Aorta (tissue), 5 donors: Measurements from ENCODE around the gene L3MBTL1. TPM values are rescaled to one million over a fixed set of nuclear protein-coding genes. Genes with fewer than 3 reads are reported as not detected.

Source experiments
- ATAC-seq: fragments of 200-7000 bp; cut with Tn5 transposase; one replicate; pipeline ENCODE4 v1.9.1; 2022; ENCODE audit warnings: moderate library complexity; ENCODE audit not compliant: low FRiP score
- DNase-seq, 2 donors: peaks; one replicate each; pipeline ENCODE4 v3.0.0-alpha.2; 2020
- H3K27ac ChIP-seq, 2 donors: one replicate each; pipeline ENCODE4 v1.5.1; 2013; ENCODE audit warnings: low read length in 2 of 2, mild to moderate bottlenecking in 2 of 2, moderate library complexity in 2 of 2, control low read depth in 1 of 2, inconsistent platforms in 1 of 2, low read depth in 1 of 2
- H3K27me3 ChIP-seq, 2 donors: one replicate each; pipeline ENCODE4 v1.6.1; 2013; ENCODE audit warnings: control low read depth in 1 of 2, low read length in 1 of 2, mild to moderate bottlenecking in 1 of 2, moderate library complexity in 1 of 2; ENCODE audit not compliant: insufficient read depth in 2 of 2, control insufficient read depth in 1 of 2
- H3K36me3 ChIP-seq, 2 donors: one replicate each; pipeline ENCODE4 v1.6.1; 2013; ENCODE audit warnings: control low read depth in 1 of 2, low read length in 1 of 2, mild to moderate bottlenecking in 1 of 2; ENCODE audit not compliant: insufficient read depth in 2 of 2, control insufficient read depth in 1 of 2
- H3K4me1 ChIP-seq, 2 donors: one replicate each; pipeline ENCODE4 v1.6.1; 2013; ENCODE audit warnings: low read length in 2 of 2, control low read depth in 1 of 2, mild to moderate bottlenecking in 1 of 2, moderate library complexity in 1 of 2; ENCODE audit not compliant: insufficient read depth in 2 of 2, control insufficient read depth in 1 of 2
- H3K4me3 ChIP-seq, 2 donors: one replicate each; pipeline ENCODE4 v1.5.1; 2013; ENCODE audit warnings: low read length in 2 of 2, control low read depth in 1 of 2, mild to moderate bottlenecking in 1 of 2
- H3K9me3 ChIP-seq: one replicate; pipeline ENCODE4 v1.6.1; 2013; ENCODE audit warnings: mild to moderate bottlenecking, low read length; ENCODE audit not compliant: control insufficient read depth
- WGBS, 2 donors: extraction: QIAGEN DNeasy Blood & Tissue Kit; methylation state at CpG; one replicate each; pipeline ENCODE4 v1.1.7; 2013; 5-methylcytosine and 5-hydroxymethylcytosine counted together
- intact Hi-C, 2 donors: fragments of 100-400 bp; cut with DNase I; formaldehyde crosslinking; loops; one replicate each; pipeline versions ENCODE4 v1.14.2 to v1.15.0; 2022
- polyA plus RNA-seq, 2 donors: library from polyadenylated mRNA; stranded (reverse); fragments of 200-250 nt; gene quantifications; one replicate each; pipeline ENCODE4 v1.2.3, GENCODE V29; 2013
- total RNA-seq, 2 donors: library from RNA; stranded (reverse); fragmentation: NEBNext Ultra II Directional; extraction: Animal tissue kit (Norgen Biotek cat#: 25700); gene quantifications; one replicate each; pipeline ENCODE4 v1.2.1, GENCODE V29; 2021
- donor health status: healthy with polysubstance abuse.
- donor health status: Bipolar disorder and iron deficiency.
- donor health status: DM: no; HTN: no; CAD: no.
- donor health status: DM: no; HTN: no; CAD: no.
- donor health status: DM: yes; HTN: yes; CAD: no.

The L3MBTL1 gene
- total and polyA plus RNA-seq, 4 donors, result 2.9 to 24.3 (median 12.9) TPM

DNA sequence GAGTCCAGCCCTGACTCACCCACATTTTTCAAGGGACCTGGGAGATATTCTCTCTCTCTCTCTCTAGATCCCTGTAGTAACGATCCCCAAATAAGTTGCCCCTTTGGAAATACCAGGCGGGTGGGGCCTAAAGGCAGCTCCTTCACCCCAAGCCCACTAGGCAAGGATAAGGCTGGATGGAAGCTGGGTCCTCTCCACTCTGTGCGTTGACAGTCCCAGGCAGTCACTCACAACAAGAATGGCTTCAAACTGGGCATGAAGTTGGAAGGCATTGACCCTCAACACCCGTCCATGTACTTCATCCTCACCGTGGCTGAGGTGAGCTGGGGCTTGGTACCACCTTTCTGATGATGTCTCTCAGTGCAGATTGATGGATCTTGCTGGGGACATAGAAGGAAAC lies 21.6 kb downstream of the L3MBTL1 start:
- 92% methylated on average over 5 of the region's 5 CpGs for WGBS, 2 donors
- ATAC-seq, result no peak

GRCh38 chr20:43529457-43530153 lies 22.1 kb downstream of the L3MBTL1 start:
- Histone ChIP-seq H3K27me3 (no peaks in the 10 kb centered on the region), H3K9me3 (no peaks in the 10 kb centered on the region), H3K4me3 (no peak overlapping the region), H3K27ac (no peak overlapping the region), H3K4me1 (no peaks in the 10 kb centered on the region), H3K36me3 (no peaks in the 10 kb centered on the region)
- no peak for ATAC-seq
- DNase-seq, result no peak
- intact Hi-C loops, result no loop called here
- WGBS, 2 donors, result 91 to 97% methylated on average over 3 of the region's 3 CpGs

More for the DNA sequence above, 21.6 kb downstream of the L3MBTL1 start:
- intact Hi-C loops, result no loop called here
- DNase-seq, result no peak
- no peak overlapping the region for H3K27ac ChIP-seq
- no peaks in the 10 kb centered on the region for H3K4me1 ChIP-seq
- no peak overlapping the region for H3K4me3 ChIP-seq
- H3K27me3 ChIP-seq, result no peaks in the 10 kb centered on the region
- no peaks in the 10 kb centered on the region for H3K36me3 ChIP-seq
- no peaks in the 10 kb centered on the region for H3K9me3 ChIP-seq

GRCh38 chr20:43530321-43531090 lies 23.0 kb downstream of the L3MBTL1 start:
- Histone ChIP-seq H3K4me3 (no peak overlapping the region), H3K9me3 (no peaks in the 10 kb centered on the region), H3K4me1 (no peaks in the 10 kb centered on the region), H3K36me3 (no peaks in the 10 kb centered on the region), H3K27me3 (no peaks in the 10 kb centered on the region), H3K27ac (no peak overlapping the region)
- WGBS, 2 donors, result 87 to 89% methylated on average over 14 of the region's 14 CpGs
- ATAC-seq, result no peak
- DNase-seq, result no peak
- intact Hi-C loops, result no loop called here

- DNase-seq, result no peak
- no peak overlapping the region for H3K4me3 ChIP-seq
- intact Hi-C loops, result no loop called here
- no peaks in the 10 kb centered on the region for H3K36me3 ChIP-seq
- H3K9me3 ChIP-seq, result no peaks in the 10 kb centered on the region
- no peaks in the 10 kb centered on the region for H3K27me3 ChIP-seq
- H3K4me1 ChIP-seq, result no peaks in the 10 kb centered on the region
- no peak overlapping the region for H3K27ac ChIP-seq
- no peak for ATAC-seq
Measured at GRCh38 chr20:43531091-43531443, 23.6 kb downstream of the L3MBTL1 start.

- intact Hi-C loops, result no loop called here
Measured at GRCh38 chr20:43532416-43533055, 25.0 kb downstream of the L3MBTL1 start.

DNA sequence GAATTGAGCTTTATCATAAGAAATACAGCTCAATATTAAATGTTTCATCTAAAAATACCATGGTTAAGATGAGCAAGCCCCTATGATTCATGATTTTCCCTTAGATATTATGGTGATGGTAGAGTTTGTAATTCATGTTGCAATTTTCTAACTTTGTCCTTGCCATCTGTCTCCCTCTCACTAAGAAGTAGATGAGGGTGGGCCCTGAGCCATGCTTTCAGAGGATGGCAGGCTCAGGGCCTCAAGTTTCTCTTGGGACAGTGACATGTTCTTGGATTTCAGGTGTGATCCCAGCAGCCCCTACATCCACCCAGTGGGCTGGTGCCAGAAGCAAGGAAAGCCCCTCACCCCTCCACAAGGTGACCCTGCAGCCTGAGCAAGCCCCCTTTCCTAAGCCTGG lies 25.6 kb downstream of the L3MBTL1 start:
- ATAC-seq (no peak), DNase-seq (no peak)
- no peaks in the 10 kb centered on the region for H3K4me1 ChIP-seq
- no peaks in the 10 kb centered on the region for H3K27me3 ChIP-seq
- no peak overlapping the region for H3K27ac ChIP-seq
- H3K9me3 ChIP-seq, result no peaks in the 10 kb centered on the region
- intact Hi-C loops, result no loop called here
- no peaks in the 10 kb centered on the region for H3K36me3 ChIP-seq
- H3K4me3 ChIP-seq, result no peak overlapping the region

More at GRCh38 chr20:43532416-43533055, 25.0 kb downstream of the L3MBTL1 start:
- DNase-seq, result no peak
- Histone ChIP-seq H3K9me3 (no peaks in the 10 kb centered on the region), H3K27ac (no peak overlapping the region), H3K4me1 (no peaks in the 10 kb centered on the region), H3K36me3 (no peaks in the 10 kb centered on the region), H3K27me3 (no peaks in the 10 kb centered on the region), H3K4me3 (no peak overlapping the region)
- WGBS, 2 donors, result 93 to 95% methylated on average over 9 of the region's 9 CpGs
- ATAC-seq, result no peak

DNA sequence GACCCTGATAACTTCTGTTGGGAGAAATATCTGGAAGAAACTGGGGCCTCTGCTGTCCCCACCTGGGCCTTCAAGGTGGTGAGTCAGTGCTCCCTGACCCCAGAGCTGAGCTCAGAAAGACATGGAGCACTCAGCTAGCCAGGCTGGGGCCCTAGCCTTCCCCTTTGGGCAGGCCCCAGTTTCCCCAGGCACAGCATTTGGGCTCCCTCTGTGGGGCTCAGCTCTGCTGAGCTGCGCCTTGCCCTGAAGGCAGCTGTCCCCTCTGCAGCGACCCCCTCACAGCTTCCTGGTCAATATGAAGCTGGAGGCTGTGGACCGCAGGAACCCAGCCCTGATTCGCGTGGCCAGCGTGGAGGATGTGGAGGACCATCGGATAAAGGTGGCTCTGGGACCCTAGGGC lies 26.5 kb downstream of the L3MBTL1 start:
- intact Hi-C loops, result no loop called here
- no peaks in the 10 kb centered on the region for H3K4me1 ChIP-seq
- no peaks in the 10 kb centered on the region for H3K27me3 ChIP-seq
- no peaks in the 10 kb centered on the region for H3K9me3 ChIP-seq
- H3K27ac ChIP-seq, result no peak overlapping the region
- H3K36me3 ChIP-seq, result no peaks in the 10 kb centered on the region
- WGBS, 2 donors, result 96 to 97% methylated on average over 7 of the region's 7 CpGs
- H3K4me3 ChIP-seq, result no peak overlapping the region
- no peak for ATAC-seq
- DNase-seq, result no peak

DNA sequence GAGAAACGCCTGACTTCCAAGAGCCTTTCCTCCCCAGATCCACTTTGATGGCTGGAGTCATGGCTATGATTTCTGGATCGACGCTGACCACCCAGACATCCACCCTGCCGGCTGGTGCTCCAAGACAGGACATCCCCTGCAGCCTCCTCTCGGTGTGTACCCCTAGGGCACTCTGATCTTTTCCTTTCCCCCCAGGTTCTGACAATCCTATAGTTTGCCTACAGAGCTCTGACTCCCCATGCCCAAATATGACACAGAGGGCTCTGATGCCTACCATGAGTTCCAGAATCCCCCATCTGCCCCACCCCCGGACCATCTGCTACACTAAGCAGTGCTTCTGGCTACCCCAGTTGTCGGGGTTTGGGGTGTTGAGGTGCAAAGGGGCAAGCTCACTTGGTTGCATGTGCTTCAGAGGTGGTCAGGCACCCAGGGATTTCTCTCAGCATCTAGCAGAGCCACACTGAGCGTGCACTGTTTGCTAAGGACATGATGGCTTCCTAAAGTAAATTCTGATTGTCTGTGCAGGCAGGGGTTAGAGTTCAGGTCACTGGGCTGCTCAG lies 27.4 kb downstream of the L3MBTL1 start:
- Histone ChIP-seq H3K27me3 (no peaks in the 10 kb centered on the region), H3K27ac (no peak overlapping the region), H3K4me1 (no peaks in the 10 kb centered on the region), H3K36me3 (no peaks in the 10 kb centered on the region), H3K9me3 (no peaks in the 10 kb centered on the region), H3K4me3 (no peak overlapping the region)
- 88 to 91% methylated on average over 8 of the region's 8 CpGs for WGBS, 2 donors
- intact Hi-C loops, result loop anchor here in 1 of 2 donors (5.0 kb wide), 1 partner anchor 547 kb away; no protein-coding TSS in a partner anchor
- ATAC-seq, result no peak
- no peak for DNase-seq
